Tibial nerve (tissue), 4 donors: ENCODE data around the gene IGFBP3.

Source experiments
- EP300 ChIP-seq, 2 donors: sonication (generic); formaldehyde crosslinking; IDR thresholded peaks; one replicate each; pipeline ENCODE4 v1.6.1; 2017; ENCODE audit warnings: antibody characterized with exemption in 2 of 2, mild to moderate bottlenecking in 1 of 2
- POLR2A ChIP-seq, 2 donors: fragments of 450-650 bp; IDR thresholded peaks; one replicate each; pipeline ENCODE4 v1.6.1; 2017; ENCODE audit warnings: antibody characterized with exemption in 2 of 2, mild to moderate bottlenecking in 2 of 2, moderate library complexity in 2 of 2
- TF ChIP-seq, protein P1 (sequence below), 5 experiments: fragments of 200-600 bp in 3 of 5; fragments of 450-650 bp in 2 of 5; sonication (generic) in 3 of 5; IDR thresholded peaks; one replicate each; pipeline ENCODE4 v1.5.1; 2016 to 2019; ENCODE audit warnings: antibody characterized with exemption in 5 of 5, mild to moderate bottlenecking in 3 of 5, moderate library complexity in 2 of 5

DNA sequence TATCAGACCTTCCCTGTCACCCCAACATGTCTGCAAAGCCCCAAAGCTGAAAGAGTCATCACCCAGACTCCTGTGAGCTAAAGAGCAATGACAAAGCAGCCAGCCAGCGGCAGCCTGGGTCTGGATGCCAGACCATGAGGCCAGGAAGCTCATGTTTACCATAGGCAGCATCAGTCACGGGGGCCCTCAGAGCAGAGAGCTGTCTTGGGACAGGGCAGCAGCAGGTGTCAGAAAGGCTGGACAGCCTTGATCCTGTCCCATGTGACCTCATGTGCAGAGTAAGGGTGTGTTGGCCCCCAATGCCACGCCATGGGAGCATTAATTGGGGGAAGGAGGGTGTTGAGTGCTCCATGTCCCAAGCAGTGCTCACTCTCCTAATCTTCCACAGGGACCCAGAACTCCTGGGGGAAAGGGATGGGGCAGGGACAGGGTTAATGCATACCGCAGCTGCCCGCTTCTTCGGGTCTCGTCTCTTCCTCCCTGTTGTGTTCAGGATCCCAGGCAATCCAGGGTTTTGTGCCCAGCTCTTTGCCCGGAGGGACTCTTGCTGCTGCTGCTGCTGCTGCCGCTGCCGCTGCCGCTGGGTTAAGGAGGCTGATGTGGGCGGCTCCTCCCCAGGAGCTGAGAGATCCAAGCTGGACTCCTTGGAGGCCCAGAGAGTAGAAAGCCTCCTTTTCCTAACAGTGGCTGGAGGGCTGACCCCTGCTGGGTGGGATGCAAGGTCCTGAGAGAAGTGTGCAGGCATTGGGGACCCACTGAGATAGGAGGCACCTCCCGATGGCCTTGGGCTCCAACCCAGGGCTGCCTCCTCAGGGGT, 55.3 kb downstream of the IGFBP3 start:
- TF ChIP-seq, protein P1, sequence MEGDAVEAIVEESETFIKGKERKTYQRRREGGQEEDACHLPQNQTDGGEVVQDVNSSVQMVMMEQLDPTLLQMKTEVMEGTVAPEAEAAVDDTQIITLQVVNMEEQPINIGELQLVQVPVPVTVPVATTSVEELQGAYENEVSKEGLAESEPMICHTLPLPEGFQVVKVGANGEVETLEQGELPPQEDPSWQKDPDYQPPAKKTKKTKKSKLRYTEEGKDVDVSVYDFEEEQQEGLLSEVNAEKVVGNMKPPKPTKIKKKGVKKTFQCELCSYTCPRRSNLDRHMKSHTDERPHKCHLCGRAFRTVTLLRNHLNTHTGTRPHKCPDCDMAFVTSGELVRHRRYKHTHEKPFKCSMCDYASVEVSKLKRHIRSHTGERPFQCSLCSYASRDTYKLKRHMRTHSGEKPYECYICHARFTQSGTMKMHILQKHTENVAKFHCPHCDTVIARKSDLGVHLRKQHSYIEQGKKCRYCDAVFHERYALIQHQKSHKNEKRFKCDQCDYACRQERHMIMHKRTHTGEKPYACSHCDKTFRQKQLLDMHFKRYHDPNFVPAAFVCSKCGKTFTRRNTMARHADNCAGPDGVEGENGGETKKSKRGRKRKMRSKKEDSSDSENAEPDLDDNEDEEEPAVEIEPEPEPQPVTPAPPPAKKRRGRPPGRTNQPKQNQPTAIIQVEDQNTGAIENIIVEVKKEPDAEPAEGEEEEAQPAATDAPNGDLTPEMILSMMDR (IDR thresholded peaks at IDR 0.05), result no peak
- TF ChIP-seq EP300 (IDR thresholded peaks at IDR 0.05) (no peak), POLR2A (IDR thresholded peaks at IDR 0.05) (no peak)
